GM23248 (cell line): ENCODE data around the gene LRFN4.

Experiments used
- EZH2 ChIP-seq: fragments of 200-600 bp; sonication (generic); IDR thresholded peaks from 2 replicates; pipeline ENCODE4 v1.6.1; 2018; ENCODE audit warnings: antibody characterized with exemption, mild to moderate bottlenecking; ENCODE audit not compliant: insufficient read depth, poor library complexity, severe bottlenecking
- EZH2phosphoT487 ChIP-seq: fragments of 200-600 bp; sonication (generic); IDR thresholded peaks from 2 replicates; pipeline ENCODE4 v1.6.1; 2018; ENCODE audit warnings: antibody characterized with exemption, moderate library complexity, mild to moderate bottlenecking, low read depth; ENCODE audit not compliant: insufficient read depth

DNA sequence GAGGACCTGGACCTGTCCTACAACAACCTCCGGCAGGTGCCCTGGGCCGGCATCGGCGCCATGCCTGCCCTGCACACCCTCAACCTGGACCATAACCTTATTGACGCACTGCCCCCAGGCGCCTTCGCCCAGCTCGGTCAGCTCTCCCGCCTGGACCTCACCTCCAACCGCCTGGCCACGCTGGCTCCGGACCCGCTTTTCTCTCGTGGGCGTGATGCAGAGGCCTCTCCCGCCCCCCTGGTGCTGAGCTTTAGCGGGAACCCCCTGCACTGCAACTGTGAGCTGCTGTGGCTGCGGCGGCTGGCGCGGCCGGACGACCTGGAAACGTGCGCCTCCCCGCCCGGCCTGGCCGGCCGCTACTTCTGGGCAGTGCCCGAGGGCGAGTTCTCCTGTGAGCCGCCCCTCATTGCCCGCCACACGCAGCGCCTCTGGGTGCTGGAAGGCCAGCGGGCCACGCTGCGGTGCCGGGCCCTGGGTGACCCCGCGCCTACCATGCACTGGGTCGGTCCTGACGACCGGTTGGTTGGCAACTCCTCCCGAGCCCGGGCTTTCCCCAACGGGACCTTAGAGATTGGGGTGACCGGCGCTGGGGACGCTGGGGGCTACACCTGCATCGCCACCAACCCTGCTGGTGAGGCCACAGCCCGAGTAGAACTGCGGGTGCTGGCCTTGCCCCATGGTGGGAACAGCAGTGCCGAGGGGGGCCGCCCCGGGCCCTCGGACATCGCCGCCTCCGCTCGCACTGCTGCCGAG lies 1.5 kb downstream of the LRFN4 start:
- TF ChIP-seq EZH2phosphoT487 (no peak), EZH2 (no peak)
